NCI-H510A (cell line): Measurements from ENCODE around the gene LCE2C.

Source experiments
- DNase-seq: peaks from one replicate; lab custom pipeline; 2025; lab: John Stamatoyannopoulos, UW

Gene LCE2C

GRCh38 chr1:152725261-152725660, 50.2 kb downstream of the LCE2C start:
- no peak for DNase-seq
